A549 (cell line): ENCODE results near the gene C14orf132.

ENCODE experiments used
- MYC ChIP-seq: IDR thresholded peaks from 2 replicates; pipeline ENCODE4 v1.6.1; 2012; ENCODE audit warnings: mild to moderate bottlenecking, inconsistent platforms, low read length, improper control_type of control experiment, borderline replicate concordance
- POLR2A ChIP-seq: IDR thresholded peaks from 2 replicates; pipeline ENCODE4 v1.6.1; 2012; ENCODE audit warnings: mild to moderate bottlenecking, low read length
- RCOR1 ChIP-seq: fragments of 150-350 bp; IDR thresholded peaks from 2 replicates; pipeline ENCODE4 v1.6.1; 2014; ENCODE audit warnings: antibody characterized with exemption, low read length, low read depth
- RNF2 ChIP-seq: fragments of 200-600 bp; sonication (generic); IDR thresholded peaks from 2 replicates; pipeline ENCODE4 v1.6.1; 2016; ENCODE audit warnings: low read depth, mild to moderate bottlenecking, antibody characterized with exemption, moderate library complexity, borderline replicate concordance
- TF ChIP-seq, protein P1 (sequence below): IDR thresholded peaks from 2 replicates; pipeline ENCODE4 v1.6.1; 2012
- TF ChIP-seq, protein P2 (sequence below): fragments of >200 bp; sonication (Bioruptor Twin); formaldehyde crosslinking; IDR thresholded peaks from 3 replicates; pipeline ENCODE4 v1.5.1; 2016
- TF ChIP-seq, protein P3 (sequence below): fragments of 200-600 bp; sonication (generic); IDR thresholded peaks from 2 replicates; pipeline ENCODE4 v1.6.1; 2016; ENCODE audit warnings: antibody characterized with exemption, mild to moderate bottlenecking, moderate library complexity

DNA sequence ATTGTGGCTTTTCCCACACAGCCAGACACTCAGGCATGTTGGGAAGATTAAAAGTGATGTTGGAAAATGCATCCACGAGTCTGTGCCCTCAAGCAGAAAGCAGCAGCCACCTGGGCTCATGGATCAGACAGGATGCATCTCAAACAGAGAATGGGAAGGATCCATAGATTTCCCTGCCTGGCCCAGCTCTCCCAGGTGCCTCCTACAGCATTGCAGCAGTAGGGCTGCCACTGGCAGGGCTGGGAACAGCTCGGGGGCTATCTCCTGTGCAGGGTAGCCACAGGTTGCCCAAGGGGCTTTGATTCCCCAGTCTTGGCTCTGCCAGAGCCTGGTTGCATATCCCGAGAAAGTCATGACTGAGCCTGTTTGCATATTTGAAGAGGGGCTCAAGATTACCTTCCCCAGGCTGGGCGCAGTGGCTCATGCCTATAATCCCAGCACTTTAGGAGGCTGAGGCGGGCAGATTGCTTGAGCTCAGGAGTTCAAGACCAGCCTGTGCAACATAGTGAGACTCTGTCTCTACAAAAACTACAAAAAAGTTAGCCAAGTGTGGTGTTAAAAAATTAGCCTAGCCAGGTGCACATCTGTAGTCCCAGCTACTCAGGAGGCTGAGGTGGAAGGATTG lies 19.5 kb downstream of the C14orf132 start:
- TF ChIP-seq, protein P1, sequence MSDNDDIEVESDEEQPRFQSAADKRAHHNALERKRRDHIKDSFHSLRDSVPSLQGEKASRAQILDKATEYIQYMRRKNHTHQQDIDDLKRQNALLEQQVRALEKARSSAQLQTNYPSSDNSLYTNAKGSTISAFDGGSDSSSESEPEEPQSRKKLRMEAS: no peak
- TF ChIP-seq POLR2A (no peak), RNF2 (no peak), RCOR1 (no peak), MYC (no peak)
- TF ChIP-seq, protein P2, sequence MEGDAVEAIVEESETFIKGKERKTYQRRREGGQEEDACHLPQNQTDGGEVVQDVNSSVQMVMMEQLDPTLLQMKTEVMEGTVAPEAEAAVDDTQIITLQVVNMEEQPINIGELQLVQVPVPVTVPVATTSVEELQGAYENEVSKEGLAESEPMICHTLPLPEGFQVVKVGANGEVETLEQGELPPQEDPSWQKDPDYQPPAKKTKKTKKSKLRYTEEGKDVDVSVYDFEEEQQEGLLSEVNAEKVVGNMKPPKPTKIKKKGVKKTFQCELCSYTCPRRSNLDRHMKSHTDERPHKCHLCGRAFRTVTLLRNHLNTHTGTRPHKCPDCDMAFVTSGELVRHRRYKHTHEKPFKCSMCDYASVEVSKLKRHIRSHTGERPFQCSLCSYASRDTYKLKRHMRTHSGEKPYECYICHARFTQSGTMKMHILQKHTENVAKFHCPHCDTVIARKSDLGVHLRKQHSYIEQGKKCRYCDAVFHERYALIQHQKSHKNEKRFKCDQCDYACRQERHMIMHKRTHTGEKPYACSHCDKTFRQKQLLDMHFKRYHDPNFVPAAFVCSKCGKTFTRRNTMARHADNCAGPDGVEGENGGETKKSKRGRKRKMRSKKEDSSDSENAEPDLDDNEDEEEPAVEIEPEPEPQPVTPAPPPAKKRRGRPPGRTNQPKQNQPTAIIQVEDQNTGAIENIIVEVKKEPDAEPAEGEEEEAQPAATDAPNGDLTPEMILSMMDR: no peak
- TF ChIP-seq, protein P3, sequence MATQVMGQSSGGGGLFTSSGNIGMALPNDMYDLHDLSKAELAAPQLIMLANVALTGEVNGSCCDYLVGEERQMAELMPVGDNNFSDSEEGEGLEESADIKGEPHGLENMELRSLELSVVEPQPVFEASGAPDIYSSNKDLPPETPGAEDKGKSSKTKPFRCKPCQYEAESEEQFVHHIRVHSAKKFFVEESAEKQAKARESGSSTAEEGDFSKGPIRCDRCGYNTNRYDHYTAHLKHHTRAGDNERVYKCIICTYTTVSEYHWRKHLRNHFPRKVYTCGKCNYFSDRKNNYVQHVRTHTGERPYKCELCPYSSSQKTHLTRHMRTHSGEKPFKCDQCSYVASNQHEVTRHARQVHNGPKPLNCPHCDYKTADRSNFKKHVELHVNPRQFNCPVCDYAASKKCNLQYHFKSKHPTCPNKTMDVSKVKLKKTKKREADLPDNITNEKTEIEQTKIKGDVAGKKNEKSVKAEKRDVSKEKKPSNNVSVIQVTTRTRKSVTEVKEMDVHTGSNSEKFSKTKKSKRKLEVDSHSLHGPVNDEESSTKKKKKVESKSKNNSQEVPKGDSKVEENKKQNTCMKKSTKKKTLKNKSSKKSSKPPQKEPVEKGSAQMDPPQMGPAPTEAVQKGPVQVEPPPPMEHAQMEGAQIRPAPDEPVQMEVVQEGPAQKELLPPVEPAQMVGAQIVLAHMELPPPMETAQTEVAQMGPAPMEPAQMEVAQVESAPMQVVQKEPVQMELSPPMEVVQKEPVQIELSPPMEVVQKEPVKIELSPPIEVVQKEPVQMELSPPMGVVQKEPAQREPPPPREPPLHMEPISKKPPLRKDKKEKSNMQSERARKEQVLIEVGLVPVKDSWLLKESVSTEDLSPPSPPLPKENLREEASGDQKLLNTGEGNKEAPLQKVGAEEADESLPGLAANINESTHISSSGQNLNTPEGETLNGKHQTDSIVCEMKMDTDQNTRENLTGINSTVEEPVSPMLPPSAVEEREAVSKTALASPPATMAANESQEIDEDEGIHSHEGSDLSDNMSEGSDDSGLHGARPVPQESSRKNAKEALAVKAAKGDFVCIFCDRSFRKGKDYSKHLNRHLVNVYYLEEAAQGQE: no peak
